Measurements from ENCODE around the gene AKAP8L. TPM values are rescaled to one million over a fixed set of nuclear protein-coding genes. Genes with fewer than 3 reads are reported as not detected.

The AKAP8L gene
- total and polyA plus RNA-seq, 2 donors (not counting 1 experiment from before 2014, with no cell fraction given) = 184 to 211 TPM

- Mint-ChIP-seq H3K27ac (peak overlapping the region; percentile 87), H3K4me3 (peak overlapping the region; percentile 84), H3K4me1 (peaks cover 12% of the 10 kb centered on the region), H3K27me3 (no peaks in the 10 kb centered on the region), H3K9me3 (ENCODE audit: insufficient read depth) (no peaks in the 10 kb centered on the region)
- DNase-seq (no peak), ATAC-seq (ENCODE audit: low read depth) (no peak)
- no peak for TF ChIP-seq EZH2 (IDR thresholded peaks at IDR 0.05; ENCODE audit: borderline replicate concordance, insufficient read depth, low read depth, low read length, poor library complexity, severe bottlenecking)
- TF ChIP-seq CTCF (IDR thresholded peaks at IDR 0.05) = no peak
- no peaks in the 10 kb centered on the region for H4K20me1 ChIP-seq (ENCODE audit: control insufficient read depth, insufficient read depth, low read length, poor library complexity, severe bottlenecking)
- peaks cover 0 to 4% (median 0%) of the 10 kb centered on the region in 3 donors for H3K9me3 ChIP-seq (ENCODE audit: control extremely low read depth in 1 of 3, control insufficient read depth in 2 of 3, insufficient read depth in 1 of 3, low read length in 2 of 3)
- no peaks in the 10 kb centered on the region for H3K79me2 ChIP-seq (ENCODE audit: control insufficient read depth, insufficient read depth, low read length)
- H3K27me3 ChIP-seq (replicated peaks in 1 of 4; ENCODE audit: control extremely low read depth in 1 of 4, control insufficient read depth in 3 of 4, insufficient read depth in 4 of 4, low read length in 3 of 4) = no peaks in the 10 kb centered on the region
- no peak overlapping the region for H3K27ac ChIP-seq (ENCODE audit: low read length in 2 of 2)
- H3K36me3 ChIP-seq (replicated peaks in 1 of 2; ENCODE audit: control extremely low read depth in 1 of 2, control insufficient read depth in 1 of 2, extremely low read depth in 1 of 2, insufficient read depth in 2 of 2, low read length in 1 of 2) = peaks cover 0 to 15% of the 10 kb centered on the region in 2 experiments
- intact Hi-C loops (cut with micrococcal nuclease) = no loop called here
- no peak overlapping the region for H3K4me3 ChIP-seq (ENCODE audit: control extremely low read depth in 1 of 5, extremely low read depth in 1 of 5, insufficient read depth in 1 of 5, low read depth in 2 of 5, low read length in 4 of 5)
- H3K4me2 ChIP-seq (replicated peaks; ENCODE audit: low read depth, low read length, poor library complexity, severe bottlenecking) = peak overlapping the region; percentile 100
- H2AFZ ChIP-seq (ENCODE audit: insufficient read depth, low read depth, low read length, poor library complexity, severe bottlenecking) = no peak overlapping the region
- 77% methylated on average over 15 of the region's 17 CpGs for WGBS (ENCODE audit: insufficient coverage)
- ChIA-PET POLR2A (no interaction called here), CTCF (interaction anchor here (1.1 kb wide), 1 partner anchor 29 kb away, joined by 5 read pairs; the partner anchor contains the start of gene AKAP8L)
- H3K4me1 ChIP-seq (ENCODE audit: control insufficient read depth in 2 of 2, insufficient read depth in 2 of 2, low read length in 2 of 2) = peaks cover 8 to 17% of the 10 kb centered on the region in 2 donors
- H3K9ac ChIP-seq (ENCODE audit: low read length) = no peak overlapping the region
Measured at GRCh38 chr19:15448044-15448777, 29.4 kb upstream of the AKAP8L start.

GRCh38 chr19:15447057-15447456, 28.3 kb upstream of the AKAP8L start:
- Histone ChIP-seq H3K4me1 (ENCODE audit: control insufficient read depth in 2 of 2, insufficient read depth in 2 of 2, low read length in 2 of 2) (peaks cover 8 to 17% of the 10 kb centered on the region in 2 donors), H2AFZ (ENCODE audit: insufficient read depth, low read depth, low read length, poor library complexity, severe bottlenecking) (no peak overlapping the region), H3K4me3 (ENCODE audit: control extremely low read depth in 1 of 5, extremely low read depth in 1 of 5, insufficient read depth in 1 of 5, low read depth in 2 of 5, low read length in 4 of 5) (no peak overlapping the region), H3K79me2 (ENCODE audit: control insufficient read depth, insufficient read depth, low read length) (no peaks in the 10 kb centered on the region), H4K20me1 (ENCODE audit: control insufficient read depth, insufficient read depth, low read length, poor library complexity, severe bottlenecking) (no peaks in the 10 kb centered on the region), H3K9ac (ENCODE audit: low read length) (no peak overlapping the region), H3K27ac (ENCODE audit: low read length in 2 of 2) (no peak overlapping the region), H3K9me3 (ENCODE audit: control extremely low read depth in 1 of 3, control insufficient read depth in 2 of 3, insufficient read depth in 1 of 3, low read length in 2 of 3) (peaks cover 0 to 3% (median 0%) of the 10 kb centered on the region in 3 donors), H3K27me3 (replicated peaks in 1 of 4; ENCODE audit: control extremely low read depth in 1 of 4, control insufficient read depth in 3 of 4, insufficient read depth in 4 of 4, low read length in 3 of 4) (no peaks in the 10 kb centered on the region), H3K4me2 (replicated peaks; ENCODE audit: low read depth, low read length, poor library complexity, severe bottlenecking) (no peak overlapping the region), H3K36me3 (replicated peaks in 1 of 2; ENCODE audit: control extremely low read depth in 1 of 2, control insufficient read depth in 1 of 2, extremely low read depth in 1 of 2, insufficient read depth in 2 of 2, low read length in 1 of 2) (peaks cover 0 to 10% of the 10 kb centered on the region in 2 experiments)
- CTCF ChIA-PET = interaction anchor here (1.1 kb wide), 1 partner anchor 28 kb away, joined by 5 read pairs; the partner anchor contains the start of gene AKAP8L
- DNase-seq = no peak
- 87% methylated on average over 3 of the region's 4 CpGs for WGBS (ENCODE audit: insufficient coverage)
- POLR2A ChIA-PET = no interaction called here
- H3K9me3 Mint-ChIP-seq (ENCODE audit: insufficient read depth) = no peaks in the 10 kb centered on the region
- no peaks in the 10 kb centered on the region for H3K27me3 Mint-ChIP-seq
- intact Hi-C loops (cut with micrococcal nuclease) = no loop called here
- H3K4me3 Mint-ChIP-seq = no peak overlapping the region
- peak overlapping the region; percentile 59 for H3K27ac Mint-ChIP-seq
- ATAC-seq (ENCODE audit: low read depth) = no peak
- peaks cover 12% of the 10 kb centered on the region for H3K4me1 Mint-ChIP-seq
- TF ChIP-seq EZH2 (IDR thresholded peaks at IDR 0.05; ENCODE audit: borderline replicate concordance, insufficient read depth, low read depth, low read length, poor library complexity, severe bottlenecking) = no peak
- no peak for TF ChIP-seq CTCF (IDR thresholded peaks at IDR 0.05)
